ENCODE measurements around the gene MYLK2. TPM values are rescaled to one million over a fixed set of nuclear protein-coding genes. Genes with fewer than 3 reads are reported as not detected.

MYLK2 gene
- total RNA-seq, 4 donors from 2014 or later, result 0.10 TPM; not detected in 3

DNA sequence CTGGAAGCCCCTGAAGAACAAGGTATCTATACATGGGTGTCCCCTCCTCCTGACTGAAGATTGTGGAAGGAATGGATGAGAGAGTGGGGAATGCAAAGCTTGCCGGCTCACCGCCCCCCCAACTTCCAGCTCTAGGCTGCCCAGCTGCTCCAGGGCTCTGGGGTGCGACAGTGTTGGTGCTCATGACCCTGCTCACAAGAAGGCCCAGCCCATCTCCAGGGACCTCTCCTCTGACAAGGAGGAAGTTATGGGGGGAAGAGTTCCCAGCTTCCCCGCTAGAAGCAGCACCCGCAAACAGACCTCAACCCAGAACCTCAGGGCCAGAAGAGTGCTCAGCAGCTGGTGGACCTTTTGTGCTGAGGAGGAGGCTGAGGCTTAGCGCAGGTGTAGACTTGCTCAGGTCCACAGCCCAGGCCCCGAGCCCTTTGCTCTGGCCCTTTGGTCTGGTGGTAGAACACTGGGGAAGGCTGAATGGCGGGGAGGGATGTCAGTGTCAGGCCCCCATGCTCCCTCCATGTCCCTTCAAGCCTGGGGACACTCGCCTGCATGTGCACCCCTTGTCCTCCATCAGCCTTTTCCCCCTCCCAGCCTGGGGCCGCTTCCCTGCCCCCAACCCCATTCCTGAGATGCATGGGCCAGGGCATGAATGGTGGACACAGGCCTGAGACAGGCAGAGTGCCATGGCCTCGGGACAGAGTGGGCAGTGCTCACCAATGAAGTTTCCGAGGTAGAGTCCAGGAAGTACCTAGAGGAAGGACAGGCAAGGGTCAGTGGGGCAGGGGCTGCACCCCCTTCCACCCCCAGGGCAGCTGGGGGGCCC is 49.9 kb downstream of the MYLK2 start:
- WGBS, 2 donors, result 72 to 75% methylated on average over 7 to 12 of the region's 12 CpGs
- peak in 1 of 2 donors; percentile 78 for DNase-seq (ENCODE audit: low spot score in 2 of 2)
- H3K4me3 ChIP-seq (ENCODE audit: low read depth, poor library complexity, severe bottlenecking), result no peak overlapping the region
- intact Hi-C loops (cut with DNase I; ENCODE audit: low total_unique reads), result no loop called here
- TF ChIP-seq CTCF (IDR thresholded peaks at IDR 0.05) (no peak), POLR2A (IDR thresholded peaks at IDR 0.05) (no peak)

DNA sequence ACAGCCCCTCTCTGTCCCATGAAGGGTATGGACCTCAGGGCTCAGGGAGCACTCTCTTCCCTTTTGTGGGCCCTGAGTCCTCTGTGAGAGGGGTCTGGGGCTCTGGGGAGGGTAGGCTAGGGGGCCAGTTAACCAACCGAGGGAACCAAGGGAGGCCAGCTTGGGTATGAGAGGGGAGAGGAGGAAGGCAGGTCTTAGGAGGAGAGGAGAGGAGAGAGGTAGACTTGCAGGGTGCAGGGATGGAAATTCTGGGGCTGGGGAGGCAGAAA is 50.5 kb downstream of the MYLK2 start:
- H3K4me3 ChIP-seq (ENCODE audit: low read depth, poor library complexity, severe bottlenecking), result no peak overlapping the region
- intact Hi-C loops (cut with DNase I; ENCODE audit: low total_unique reads), result no loop called here
- WGBS, 2 donors, result 19 to 21% methylated on average over 1 of the region's 1 CpG
- TF ChIP-seq POLR2A (IDR thresholded peaks at IDR 0.05) (no peak), CTCF (IDR thresholded peaks at IDR 0.05) (no peak)
- no peak for DNase-seq (ENCODE audit: low spot score in 2 of 2)

DNA sequence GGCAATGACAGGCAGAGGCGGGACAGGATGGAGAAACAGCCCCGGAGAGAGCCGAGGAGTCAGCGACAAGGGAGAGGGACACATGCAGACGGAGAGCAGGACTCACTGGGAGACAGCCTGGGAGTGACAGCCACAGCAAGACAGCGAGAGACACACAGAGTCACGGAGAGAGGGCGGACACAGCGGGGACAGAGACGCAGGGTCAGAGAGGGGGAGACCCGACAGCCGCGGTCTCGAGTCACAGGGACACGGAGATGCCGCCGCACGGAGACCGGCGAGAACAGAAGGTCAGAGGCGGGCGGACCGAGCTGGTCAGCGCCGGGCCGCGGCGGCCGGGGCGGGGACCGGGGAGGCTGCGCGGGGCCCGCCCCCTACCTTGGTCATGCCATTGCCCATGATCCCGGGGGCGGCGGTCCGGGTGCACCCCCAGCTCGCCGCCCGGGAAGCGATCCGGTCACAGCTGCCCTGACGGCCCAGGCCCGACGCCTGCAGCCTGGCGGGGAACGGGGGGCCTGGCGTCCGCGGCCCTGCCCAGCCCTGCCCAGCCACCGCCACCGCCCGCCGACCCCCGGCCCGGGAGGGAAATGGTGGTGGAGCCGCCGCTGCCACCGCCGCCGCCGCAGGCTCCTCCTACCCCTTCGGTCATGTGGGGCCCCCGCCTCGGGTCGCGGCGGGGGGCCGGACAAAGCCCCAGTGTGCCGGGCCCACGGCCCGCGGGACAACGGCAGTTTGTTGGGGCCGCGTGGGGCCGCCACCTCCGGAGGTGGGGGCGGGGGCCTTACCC is 51.0 kb downstream of the MYLK2 start, which contains the start of the genes DUSP15 and TTLL9:
Gene DUSP15, minus strand, starts transcription at position 586 of the 784 bp plus-strand sequence. Its CDS starts 190 bp downstream, at position 396.
Gene TTLL9, plus strand, starts transcription at position 693 of the 784 bp plus-strand sequence. CDS start 493 bp downstream, outside the sequence.
- peak in 1 of 2 donors; percentile 89 for DNase-seq (ENCODE audit: low spot score in 2 of 2)
- H3K4me3 ChIP-seq (ENCODE audit: low read depth, poor library complexity, severe bottlenecking), result peak within 1 kb of the TSS; percentile 47
- WGBS, 2 donors, result 1 to 2% methylated on average over 37 to 63 of the region's 80 CpGs
- intact Hi-C loops (cut with DNase I; ENCODE audit: low total_unique reads), result no loop called here
- TF ChIP-seq POLR2A (IDR thresholded peaks at IDR 0.05) (no peak), CTCF (IDR thresholded peaks at IDR 0.05) (no peak)

DNA sequence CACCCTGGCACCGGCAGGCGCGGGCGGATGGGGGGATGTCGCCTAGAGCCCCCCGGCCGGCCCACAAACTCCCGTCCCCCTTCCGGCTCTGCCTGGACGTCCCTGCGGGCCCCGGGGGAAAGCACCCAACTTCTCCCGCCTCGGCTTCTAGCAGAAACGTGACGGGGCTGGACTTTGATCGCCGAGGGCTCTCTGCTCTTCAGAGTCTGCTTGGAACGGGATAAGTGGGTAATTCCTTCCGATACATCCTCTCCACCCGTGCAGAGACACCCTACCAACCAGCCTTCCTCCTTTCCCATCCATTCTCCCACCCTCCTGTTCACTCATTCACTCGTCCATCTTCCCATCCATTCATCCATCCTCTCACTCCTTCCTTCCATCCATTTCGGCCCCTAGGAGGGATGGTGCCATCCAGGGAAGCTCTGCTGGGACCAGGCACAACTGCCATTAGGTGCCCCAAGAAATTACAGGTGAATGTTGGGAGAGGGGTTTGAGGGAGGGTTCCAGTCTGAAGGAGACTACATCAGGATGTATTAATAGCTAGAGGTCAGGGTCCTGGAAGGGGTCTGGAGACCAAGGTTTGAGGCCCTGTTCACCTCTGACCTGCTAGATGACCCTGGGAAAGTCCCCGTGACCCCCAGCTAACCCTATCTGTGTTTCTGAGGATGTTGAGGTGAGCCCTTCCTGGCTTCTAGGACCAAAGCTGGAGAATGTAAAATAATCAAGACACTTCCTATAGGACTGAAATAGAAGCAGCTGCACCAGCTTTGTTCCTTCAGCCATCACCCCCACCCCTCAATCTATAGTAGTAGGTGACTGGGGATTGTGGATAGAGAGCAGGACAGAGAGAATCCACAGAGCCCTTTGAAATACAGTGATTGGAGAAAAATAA is 51.8 kb downstream of the MYLK2 start:
- DNase-seq (ENCODE audit: low spot score in 2 of 2), result no peak
- intact Hi-C loops (cut with DNase I; ENCODE audit: low total_unique reads), result no loop called here
- no peak for TF ChIP-seq CTCF (IDR thresholded peaks at IDR 0.05)
- no peak for TF ChIP-seq POLR2A (IDR thresholded peaks at IDR 0.05)
- WGBS, 2 donors, result 7 to 17% methylated on average over 14 to 24 of the region's 24 CpGs
- peak overlapping the region; percentile 47 for H3K4me3 ChIP-seq (ENCODE audit: low read depth, poor library complexity, severe bottlenecking)

DNA sequence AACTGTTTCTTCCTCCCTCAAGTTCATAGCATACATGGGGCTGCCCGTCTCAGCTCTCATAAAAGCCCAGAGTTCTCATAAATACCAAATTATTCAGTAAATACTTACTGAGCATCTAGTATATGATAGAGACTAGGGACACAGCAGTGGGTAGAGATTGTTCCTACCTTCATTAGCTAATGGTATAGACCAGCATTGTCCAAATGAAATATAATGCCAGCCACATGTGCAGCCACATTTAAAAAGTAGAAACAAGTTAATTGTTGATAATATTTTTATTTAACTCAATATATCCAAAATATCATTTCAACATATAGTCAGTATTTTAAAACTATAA is 52.4 kb downstream of the MYLK2 start:
- intact Hi-C loops (cut with DNase I; ENCODE audit: low total_unique reads), result no loop called here
- H3K4me3 ChIP-seq (ENCODE audit: low read depth, poor library complexity, severe bottlenecking), result no peak overlapping the region
- DNase-seq (ENCODE audit: low spot score in 2 of 2), result peak in 1 of 2 donors; percentile 8
- TF ChIP-seq POLR2A (IDR thresholded peaks at IDR 0.05) (no peak), CTCF (IDR thresholded peaks at IDR 0.05) (no peak)
- 100% methylated on average over 1 of the region's 1 CpG for WGBS, 2 donors

Data from lower leg skin (tissue), 4 donors.